ENCODE results near the gene MOB3A. TPM values are rescaled to one million over a fixed set of nuclear protein-coding genes. Genes with fewer than 3 reads are reported as not detected.

Gene MOB3A
- total and polyA plus RNA-seq, 10 of the 15 experiments (the other 5 are each of a cell fraction or from before 2014, with no cell fraction given), result 7.5 to 229 (median 79.4) TPM

GRCh38 chr19:2135474-2136402 is 39.6 kb upstream of the MOB3A start:
- H3K27me3 ChIP-seq (replicated peaks in 1 of 2; ENCODE audit: control insufficient read depth in 2 of 2, insufficient read depth in 2 of 2, low read length in 1 of 2), result no peaks in the 10 kb centered on the region
- no peaks in the 10 kb centered on the region for H3K4me1 ChIP-seq (ENCODE audit: control insufficient read depth, insufficient read depth, low read length)
- ChIA-PET POLR2A (no interaction called here), RAD21 (ENCODE audit: unreplicated experiment) (no interaction called here), SMC1A (ENCODE audit: uncharacterized antibody, unreplicated experiment) (no interaction called here), CTCF (no interaction called here)
- TSS peak; percentile 52 for BruUV-seq (replicated peaks)
- intact Hi-C loops (cut with micrococcal nuclease; ENCODE audit: unreplicated experiment) (no loop called here), in situ Hi-C loops (cut with MboI) (no loop called here)
- no peak for TF ChIP-seq NFXL1 (IDR thresholded peaks at IDR 0.05; ENCODE audit: borderline replicate concordance)
- TF ChIP-seq POLR2A (IDR thresholded peaks at IDR 0.05; ENCODE audit: low read depth, low read length), result peak; percentile 44; the same call in 1 of the 2 replicates
- H3K4me2 ChIP-seq (ENCODE audit: control insufficient read depth, insufficient read depth), result no peak overlapping the region
- 96% methylated on average over 42 of the region's 50 CpGs for WGBS (ENCODE audit: insufficient coverage, insufficient replicate concordance, low lambda C conversion rate, missing lambda C conversion rate)
- no peak overlapping the region for H3K4me3 ChIP-seq
- peaks cover 29 to 42% of the 10 kb centered on the region in 2 experiments for H3K36me3 ChIP-seq (ENCODE audit: control insufficient read depth in 2 of 2, insufficient read depth in 2 of 2, low read length in 1 of 2)
- no peak overlapping the region for H3K9ac ChIP-seq (ENCODE audit: control insufficient read depth, insufficient read depth, low read length)
- no peak for ATAC-seq
- H2AFZ ChIP-seq (ENCODE audit: control insufficient read depth, low read depth, low read length), result no peak overlapping the region
- DNase-seq (ENCODE audit: low read depth, low spot score), result no peak
- no peaks in the 10 kb centered on the region for H4K20me1 ChIP-seq (ENCODE audit: control insufficient read depth, insufficient read depth)
- FAIRE-seq, result no peak
- peaks cover 12% of the 10 kb centered on the region for H3K79me2 ChIP-seq (ENCODE audit: control insufficient read depth, insufficient read depth, low read length)
- H3K27ac ChIP-seq (ENCODE audit: control insufficient read depth, insufficient read depth), result no peak overlapping the region
- H3K9me3 ChIP-seq (replicated peaks; ENCODE audit: control insufficient read depth, insufficient read depth, low read length), result no peaks in the 10 kb centered on the region

- ChIA-PET POLR2A (interaction anchor here (0.7 kb wide), 1 partner anchor 96 kb away, joined by 7 read pairs; no protein-coding TSS in a partner anchor), RAD21 (ENCODE audit: unreplicated experiment) (no interaction called here), SMC1A (ENCODE audit: uncharacterized antibody, unreplicated experiment) (interaction anchor here (0.9 kb wide), 1 partner anchor 19 kb away, joined by 3 read pairs; no protein-coding TSS in a partner anchor), CTCF (no interaction called here)
- H3K4me1 ChIP-seq (ENCODE audit: control insufficient read depth, insufficient read depth, low read length), result no peaks in the 10 kb centered on the region
- intact Hi-C loops (cut with micrococcal nuclease; ENCODE audit: unreplicated experiment) (no loop called here), in situ Hi-C loops (cut with MboI) (no loop called here)
- DNase-seq (ENCODE audit: low read depth, low spot score), result no peak
- no peak overlapping the region for H3K27ac ChIP-seq (ENCODE audit: control insufficient read depth, insufficient read depth)
- no peaks in the 10 kb centered on the region for H3K27me3 ChIP-seq (replicated peaks in 1 of 2; ENCODE audit: control insufficient read depth in 2 of 2, insufficient read depth in 2 of 2, low read length in 1 of 2)
- H2AFZ ChIP-seq (ENCODE audit: control insufficient read depth, low read depth, low read length), result no peak overlapping the region
- peaks cover 1% of the 10 kb centered on the region for H3K79me2 ChIP-seq (ENCODE audit: control insufficient read depth, insufficient read depth, low read length)
- ATAC-seq, result no peak
- H3K36me3 ChIP-seq (ENCODE audit: control insufficient read depth in 2 of 2, insufficient read depth in 2 of 2, low read length in 1 of 2), result peaks cover 23 to 49% of the 10 kb centered on the region in 2 experiments
- no peak overlapping the region for H3K4me2 ChIP-seq (ENCODE audit: control insufficient read depth, insufficient read depth)
- no peak overlapping the region for H3K9ac ChIP-seq (ENCODE audit: control insufficient read depth, insufficient read depth, low read length)
- WGBS (ENCODE audit: insufficient coverage, insufficient replicate concordance, low lambda C conversion rate, missing lambda C conversion rate), result 85% methylated on average over 19 of the region's 19 CpGs
- H3K4me3 ChIP-seq, result no peak overlapping the region
- no peaks in the 10 kb centered on the region for H4K20me1 ChIP-seq (ENCODE audit: control insufficient read depth, insufficient read depth)
- FAIRE-seq, result no peak
- BruUV-seq (replicated peaks), result no TSS peak
- no peaks in the 10 kb centered on the region for H3K9me3 ChIP-seq (replicated peaks; ENCODE audit: control insufficient read depth, insufficient read depth, low read length)
- no peak for TF ChIP-seq TAF1 (IDR thresholded peaks at IDR 0.05; ENCODE audit: borderline replicate concordance, low read depth, low read length)
- no peak for TF ChIP-seq CBX5 (IDR thresholded peaks at IDR 0.05; ENCODE audit: low read depth)
- no peak for TF ChIP-seq STAT3 (IDR thresholded peaks at IDR 0.05; ENCODE audit: low read depth, low read length)
- TF ChIP-seq YY1 (IDR thresholded peaks at IDR 0.05; ENCODE audit: low read depth, low read length), result no peak
- no peak for TF ChIP-seq SMAD5 (IDR thresholded peaks at IDR 0.05; ENCODE audit: low read depth)
- TF ChIP-seq SMC3 (IDR thresholded peaks at IDR 0.05; ENCODE audit: borderline replicate concordance, low read length), result no peak
- TF ChIP-seq FOXK2 (IDR thresholded peaks at IDR 0.05), result no peak
- TF ChIP-seq E2F8 (IDR thresholded peaks at IDR 0.05; ENCODE audit: low read depth, partially characterized antibody), result no peak
- TF ChIP-seq KAT2A (conservative IDR thresholded peaks at IDR 0.05; ENCODE audit: control insufficient read depth, low read depth, low read length), result no peak
- TF ChIP-seq NRF1 (conservative IDR thresholded peaks at IDR 0.05; ENCODE audit: low read depth, low read length), result no peak
These were observed 36.8 kb upstream of the MOB3A start for GRCh38 chr19:2132731-2133490.

Data from GM12878 (cell line).